ENCODE data around the gene BCL2.

Gene BCL2

DNA sequence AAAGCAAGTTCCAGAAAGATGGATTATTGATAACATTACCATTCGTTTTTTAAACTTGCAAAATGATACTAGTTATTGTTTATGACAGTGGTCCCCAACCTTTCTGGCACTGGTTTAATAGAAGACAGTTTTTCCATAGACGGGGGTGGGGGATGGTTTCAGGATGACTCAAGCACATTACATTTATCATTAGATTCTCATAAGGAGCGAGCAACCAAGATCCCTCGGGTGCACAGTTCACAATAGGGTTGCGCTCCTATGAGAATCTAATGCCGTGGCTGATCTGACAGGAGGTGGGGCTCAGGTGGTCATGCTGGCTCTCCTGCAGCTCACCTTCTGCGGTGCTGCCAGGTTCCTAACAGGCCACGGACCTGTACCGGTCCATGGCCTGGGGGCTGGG, 86.2 kb downstream of the BCL2 start:
- H3K27me3 ChIP-seq (ENCODE audit: control insufficient read depth, insufficient read depth, low read length) = no peaks in the 10 kb centered on the region
- H3K36me3 ChIP-seq (ENCODE audit: control insufficient read depth, insufficient read depth, low read length) = no peaks in the 10 kb centered on the region
- H3K4me1 ChIP-seq (ENCODE audit: control insufficient read depth, insufficient read depth, low read length) = peaks cover 6% of the 10 kb centered on the region
- no peak overlapping the region for H3K9ac ChIP-seq (ENCODE audit: low read depth, low read length)
- H3K9me3 ChIP-seq (ENCODE audit: control insufficient read depth, insufficient read depth, low read length) = no peaks in the 10 kb centered on the region
- H3K4me3 ChIP-seq (ENCODE audit: low read depth, low read length) = no peak overlapping the region

DNA sequence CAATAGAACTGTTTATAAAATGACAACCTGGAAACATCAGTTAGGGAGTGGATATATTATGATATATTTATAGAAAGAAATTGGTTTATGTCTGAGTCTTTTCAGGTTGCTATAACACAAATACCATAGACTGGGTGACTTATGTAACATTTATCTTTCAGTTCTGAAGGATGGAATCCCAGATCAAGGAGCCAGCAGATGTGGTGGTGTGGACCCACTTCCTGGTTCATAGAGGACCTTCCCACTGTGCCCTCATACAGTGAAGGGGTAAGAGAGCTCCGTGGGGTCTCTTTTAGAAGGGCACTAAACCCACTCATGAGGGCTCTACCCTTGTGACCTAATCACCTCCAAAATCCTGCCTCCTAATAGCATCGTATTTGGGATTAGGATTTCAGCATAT, 86.7 kb downstream of the BCL2 start:
- Histone ChIP-seq H3K36me3 (ENCODE audit: control insufficient read depth, insufficient read depth, low read length) (no peaks in the 10 kb centered on the region), H3K9me3 (ENCODE audit: control insufficient read depth, insufficient read depth, low read length) (no peaks in the 10 kb centered on the region), H3K4me1 (ENCODE audit: control insufficient read depth, insufficient read depth, low read length) (peaks cover 2% of the 10 kb centered on the region), H3K27me3 (ENCODE audit: control insufficient read depth, insufficient read depth, low read length) (no peaks in the 10 kb centered on the region), H3K4me3 (ENCODE audit: low read depth, low read length) (no peak overlapping the region), H3K9ac (ENCODE audit: low read depth, low read length) (no peak overlapping the region)

DNA sequence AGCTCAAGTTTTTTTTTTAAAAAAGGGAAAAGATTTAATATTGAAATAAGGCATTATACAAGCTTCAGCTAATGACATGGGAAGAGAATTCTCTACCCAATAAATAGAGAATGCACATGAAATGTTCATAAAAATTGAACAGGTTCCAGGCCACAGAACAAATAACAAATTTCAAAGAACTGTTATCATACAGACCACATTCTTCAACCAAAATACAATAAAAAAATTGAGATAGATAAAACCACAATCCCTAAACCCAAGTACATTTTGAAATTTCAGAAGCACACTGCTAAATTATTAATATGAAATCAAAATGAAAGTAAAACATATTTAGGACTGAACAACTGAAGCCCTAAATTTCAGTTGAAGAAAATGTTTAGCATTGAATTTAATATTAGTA, 89.6 kb downstream of the BCL2 start:
- Histone ChIP-seq H3K4me3 (ENCODE audit: low read depth, low read length) (no peak overlapping the region), H3K36me3 (ENCODE audit: control insufficient read depth, insufficient read depth, low read length) (no peaks in the 10 kb centered on the region), H3K9me3 (ENCODE audit: control insufficient read depth, insufficient read depth, low read length) (no peaks in the 10 kb centered on the region), H3K4me1 (ENCODE audit: control insufficient read depth, insufficient read depth, low read length) (no peaks in the 10 kb centered on the region), H3K9ac (ENCODE audit: low read depth, low read length) (no peak overlapping the region), H3K27me3 (ENCODE audit: control insufficient read depth, insufficient read depth, low read length) (no peaks in the 10 kb centered on the region)

DNA sequence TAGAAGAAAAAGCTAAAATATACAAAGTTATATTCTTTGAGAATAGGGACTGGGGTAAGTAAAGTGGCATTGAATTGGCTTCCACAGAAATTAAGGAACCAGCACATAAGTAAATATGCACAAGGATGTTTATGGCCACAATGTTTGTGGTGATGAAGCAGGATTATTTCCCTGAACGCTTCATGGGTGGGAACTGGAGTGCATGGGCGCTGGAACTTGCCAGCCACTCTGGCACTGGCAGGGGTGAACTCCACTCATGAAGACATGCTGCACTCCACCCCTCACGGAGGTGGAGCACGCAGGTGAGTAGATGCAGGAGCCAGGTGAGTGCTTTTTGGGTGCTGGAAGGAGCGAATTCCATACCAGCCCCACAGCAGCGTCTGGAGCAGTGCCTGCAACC, 94.1 kb downstream of the BCL2 start:
- no peaks in the 10 kb centered on the region for H3K36me3 ChIP-seq (ENCODE audit: control insufficient read depth, insufficient read depth, low read length)
- H3K9me3 ChIP-seq (ENCODE audit: control insufficient read depth, insufficient read depth, low read length) = no peaks in the 10 kb centered on the region
- H3K4me3 ChIP-seq (ENCODE audit: low read depth, low read length) = no peak overlapping the region
- no peak overlapping the region for H3K9ac ChIP-seq (ENCODE audit: low read depth, low read length)
- H3K4me1 ChIP-seq (ENCODE audit: control insufficient read depth, insufficient read depth, low read length) = no peaks in the 10 kb centered on the region
- H3K27me3 ChIP-seq (ENCODE audit: control insufficient read depth, insufficient read depth, low read length) = no peaks in the 10 kb centered on the region

DNA sequence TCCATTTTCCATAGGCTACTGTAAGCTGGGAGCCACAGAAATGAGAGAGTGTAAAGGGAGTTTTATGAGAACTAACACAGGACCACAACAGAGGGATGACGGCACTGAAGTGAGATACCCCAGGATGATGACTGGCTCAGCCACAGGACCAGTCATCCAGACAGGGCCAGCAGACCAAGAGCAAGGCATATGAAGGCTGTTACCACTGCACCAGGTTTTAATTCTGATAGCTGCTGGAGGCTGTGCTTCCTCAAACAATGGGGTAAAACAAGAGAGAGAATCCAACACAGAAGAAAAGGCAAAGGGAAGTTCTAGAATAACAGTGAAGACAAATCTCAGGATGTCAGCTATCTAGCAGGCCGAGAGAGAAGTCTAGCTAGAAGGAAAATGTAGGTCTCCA, 94.9 kb downstream of the BCL2 start:
- no peaks in the 10 kb centered on the region for H3K36me3 ChIP-seq (ENCODE audit: control insufficient read depth, insufficient read depth, low read length)
- no peak overlapping the region for H3K9ac ChIP-seq (ENCODE audit: low read depth, low read length)
- H3K27me3 ChIP-seq (ENCODE audit: control insufficient read depth, insufficient read depth, low read length) = no peaks in the 10 kb centered on the region
- no peaks in the 10 kb centered on the region for H3K4me1 ChIP-seq (ENCODE audit: control insufficient read depth, insufficient read depth, low read length)
- no peak overlapping the region for H3K4me3 ChIP-seq (ENCODE audit: low read depth, low read length)
- H3K9me3 ChIP-seq (ENCODE audit: control insufficient read depth, insufficient read depth, low read length) = no peaks in the 10 kb centered on the region

DNA sequence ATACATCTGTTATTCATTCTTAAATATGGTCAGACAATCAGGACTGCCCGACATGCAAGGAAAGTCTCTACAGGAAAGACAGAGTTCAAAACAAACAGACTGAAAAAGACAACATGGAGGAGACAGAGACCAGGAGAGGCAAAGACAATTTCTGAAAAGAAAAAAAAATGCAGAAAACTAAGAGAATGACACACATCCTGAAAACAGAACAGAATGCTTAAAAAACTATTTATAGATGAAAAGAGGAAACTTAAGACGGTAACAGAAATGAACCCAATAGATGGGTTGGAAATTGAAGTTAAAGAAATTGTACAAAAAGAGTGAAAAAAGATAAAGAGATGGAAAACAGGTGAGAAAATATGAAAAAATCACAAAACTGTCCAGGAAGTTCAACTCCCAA, 95.7 kb downstream of the BCL2 start:
- H3K36me3 ChIP-seq (ENCODE audit: control insufficient read depth, insufficient read depth, low read length) = no peaks in the 10 kb centered on the region
- no peaks in the 10 kb centered on the region for H3K9me3 ChIP-seq (ENCODE audit: control insufficient read depth, insufficient read depth, low read length)
- no peak overlapping the region for H3K4me3 ChIP-seq (ENCODE audit: low read depth, low read length)
- no peaks in the 10 kb centered on the region for H3K4me1 ChIP-seq (ENCODE audit: control insufficient read depth, insufficient read depth, low read length)
- H3K27me3 ChIP-seq (ENCODE audit: control insufficient read depth, insufficient read depth, low read length) = no peaks in the 10 kb centered on the region
- no peak overlapping the region for H3K9ac ChIP-seq (ENCODE audit: low read depth, low read length)

DNA sequence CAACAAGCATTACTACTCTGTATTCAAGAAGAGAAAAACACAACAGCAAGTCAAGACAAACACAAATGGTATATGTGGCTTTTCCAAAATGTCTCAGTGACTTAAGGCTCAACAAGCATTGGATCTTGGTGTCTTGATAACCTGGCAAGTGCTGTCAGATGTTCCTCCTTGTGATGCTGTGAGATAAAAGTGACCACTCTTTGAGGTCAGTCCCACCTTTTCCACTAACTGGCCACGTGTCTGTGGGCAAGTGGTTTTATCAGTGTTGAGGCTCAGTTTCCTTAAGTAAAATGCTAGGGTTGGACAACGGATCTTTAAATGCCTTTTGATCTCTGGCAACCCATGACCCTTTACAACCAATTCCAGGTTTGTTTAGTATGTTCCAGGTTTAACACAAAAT, 98.7 kb downstream of the BCL2 start:
- Histone ChIP-seq H3K9me3 (ENCODE audit: control insufficient read depth, insufficient read depth, low read length) (no peaks in the 10 kb centered on the region), H3K4me1 (ENCODE audit: control insufficient read depth, insufficient read depth, low read length) (no peaks in the 10 kb centered on the region), H3K36me3 (ENCODE audit: control insufficient read depth, insufficient read depth, low read length) (no peaks in the 10 kb centered on the region), H3K27me3 (ENCODE audit: control insufficient read depth, insufficient read depth, low read length) (no peaks in the 10 kb centered on the region), H3K9ac (ENCODE audit: low read depth, low read length) (no peak overlapping the region), H3K4me3 (ENCODE audit: low read depth, low read length) (no peak overlapping the region)

DNA sequence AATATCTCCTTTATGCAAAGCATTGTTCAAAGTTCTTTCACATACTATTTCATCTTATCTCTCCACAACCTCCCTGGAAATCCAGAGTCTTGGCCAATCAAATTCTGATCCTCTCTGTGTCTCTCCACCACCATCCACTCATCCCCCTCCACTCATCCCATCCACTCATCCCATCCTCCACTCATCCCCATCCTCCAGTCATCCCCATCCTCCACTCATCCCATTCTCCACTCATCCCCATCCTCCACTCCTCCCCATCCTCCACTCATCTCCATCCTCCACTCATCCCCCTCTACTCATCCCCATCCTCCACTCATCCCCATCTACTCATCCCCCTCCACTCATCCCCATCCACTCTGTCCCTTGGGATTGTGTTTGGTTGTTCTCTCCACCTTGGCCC, 101.1 kb downstream of the BCL2 start:
- no peak overlapping the region for H3K9ac ChIP-seq (ENCODE audit: low read depth, low read length)
- no peaks in the 10 kb centered on the region for H3K9me3 ChIP-seq (ENCODE audit: control insufficient read depth, insufficient read depth, low read length)
- no peak overlapping the region for H3K4me3 ChIP-seq (ENCODE audit: low read depth, low read length)
- no peaks in the 10 kb centered on the region for H3K4me1 ChIP-seq (ENCODE audit: control insufficient read depth, insufficient read depth, low read length)
- H3K27me3 ChIP-seq (ENCODE audit: control insufficient read depth, insufficient read depth, low read length) = no peaks in the 10 kb centered on the region
- H3K36me3 ChIP-seq (ENCODE audit: control insufficient read depth, insufficient read depth, low read length) = no peaks in the 10 kb centered on the region

DNA sequence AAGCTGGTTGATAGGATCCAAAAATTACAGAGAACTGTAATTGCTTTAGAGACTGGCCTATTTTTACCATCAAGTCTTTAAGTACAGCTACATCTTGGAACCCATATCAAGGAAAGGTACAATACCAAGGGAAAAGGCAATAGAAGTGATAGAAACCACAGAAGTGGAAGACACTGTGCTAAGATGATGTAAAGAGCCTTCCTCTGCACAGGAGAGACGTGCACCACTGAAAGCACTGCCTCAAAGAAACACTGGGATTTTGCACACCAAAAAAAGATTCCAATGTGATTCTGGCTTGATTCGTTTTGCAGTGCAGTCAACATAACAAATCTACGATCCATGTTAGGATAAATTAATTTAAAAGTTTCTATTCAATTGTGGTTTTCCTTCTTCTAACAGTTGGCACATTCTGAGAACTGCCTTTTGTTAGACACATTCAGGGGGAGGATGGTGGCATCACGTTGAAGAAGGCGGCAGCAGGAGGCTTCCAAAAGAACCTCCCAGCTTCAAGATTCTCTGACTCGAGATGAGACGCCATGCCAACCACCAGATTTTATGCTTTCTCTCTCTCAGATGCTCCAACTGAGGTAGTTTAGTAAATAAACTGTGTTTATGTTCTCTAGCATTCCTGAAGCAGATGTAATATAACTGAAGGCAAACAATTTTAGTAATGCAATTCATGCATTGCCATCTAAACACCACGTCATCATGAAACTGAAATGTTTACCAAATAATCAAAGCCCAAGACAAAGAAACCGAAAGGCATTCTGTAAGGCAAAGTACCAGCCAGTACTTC, 102.9 kb downstream of the BCL2 start:
- Histone ChIP-seq H3K4me3 (ENCODE audit: low read depth, low read length) (no peak overlapping the region), H3K9ac (ENCODE audit: low read depth, low read length) (no peak overlapping the region), H3K4me1 (ENCODE audit: control insufficient read depth, insufficient read depth, low read length) (no peaks in the 10 kb centered on the region), H3K27me3 (ENCODE audit: control insufficient read depth, insufficient read depth, low read length) (no peaks in the 10 kb centered on the region), H3K36me3 (ENCODE audit: control insufficient read depth, insufficient read depth, low read length) (no peaks in the 10 kb centered on the region), H3K9me3 (ENCODE audit: control insufficient read depth, insufficient read depth, low read length) (no peaks in the 10 kb centered on the region)

DNA sequence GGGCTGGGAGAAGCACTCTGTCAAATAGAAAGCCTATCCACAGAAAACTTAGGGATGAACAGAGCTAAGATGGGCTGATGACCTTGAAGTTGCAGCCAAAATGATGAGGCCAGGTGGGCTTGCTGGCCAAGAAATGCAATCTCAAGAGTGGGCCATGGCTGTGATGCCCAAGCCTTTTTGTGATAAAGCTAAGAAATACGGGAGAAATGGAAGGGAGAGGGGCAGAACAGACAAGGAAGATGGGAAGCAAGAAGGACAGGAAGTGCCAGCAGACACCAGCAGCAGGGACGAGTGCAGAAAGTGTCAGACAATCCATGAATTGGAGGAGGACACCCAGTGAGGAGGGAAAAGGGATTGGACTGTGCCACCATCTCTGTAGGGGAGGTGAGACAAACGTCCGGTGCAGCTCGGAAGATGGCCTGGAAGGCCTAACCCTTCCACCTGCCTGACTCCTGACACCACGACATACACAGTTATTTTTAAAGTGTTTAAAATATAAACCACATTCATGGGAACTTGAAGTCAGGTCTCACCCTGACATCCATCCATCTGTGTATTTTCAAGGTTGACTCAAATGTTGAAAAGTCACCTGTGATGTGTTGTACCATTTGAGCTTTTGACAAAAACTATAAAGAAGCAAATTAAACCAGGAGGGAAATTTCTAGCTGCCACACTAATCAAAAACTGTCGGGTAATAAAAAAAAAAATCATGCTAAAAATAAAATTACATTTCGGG, 105.5 kb downstream of the BCL2 start:
- Histone ChIP-seq H3K9ac (ENCODE audit: low read depth, low read length) (no peak overlapping the region), H3K4me3 (ENCODE audit: low read depth, low read length) (no peak overlapping the region), H3K4me1 (ENCODE audit: control insufficient read depth, insufficient read depth, low read length) (no peaks in the 10 kb centered on the region), H3K36me3 (ENCODE audit: control insufficient read depth, insufficient read depth, low read length) (no peaks in the 10 kb centered on the region), H3K9me3 (ENCODE audit: control insufficient read depth, insufficient read depth, low read length) (no peaks in the 10 kb centered on the region), H3K27me3 (ENCODE audit: control insufficient read depth, insufficient read depth, low read length) (no peaks in the 10 kb centered on the region)

DNA sequence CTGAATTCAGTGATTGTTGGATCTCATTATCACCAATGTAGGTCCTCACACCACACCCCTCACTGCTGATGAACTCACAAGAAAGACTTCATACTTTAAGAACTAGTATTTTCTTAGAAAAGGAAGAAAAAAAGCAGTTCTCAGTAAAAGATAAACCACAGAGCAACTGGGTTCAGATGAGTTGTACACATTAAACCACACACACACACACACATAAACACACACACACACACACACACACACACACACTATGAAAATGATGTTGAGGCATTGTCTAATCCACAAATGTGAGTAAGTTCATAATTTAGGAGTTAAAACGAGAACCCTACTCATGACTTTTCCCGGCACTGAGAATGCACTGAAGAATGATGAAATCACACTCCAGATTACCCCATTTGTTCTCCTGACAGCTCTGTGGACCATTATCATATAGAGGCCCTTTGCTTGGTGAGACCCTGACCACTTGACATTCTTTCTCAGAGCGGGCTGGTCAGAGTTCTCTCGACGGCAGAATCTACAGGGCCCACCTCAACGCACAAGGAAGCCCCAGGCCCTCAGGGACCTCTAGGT, 106.2 kb downstream of the BCL2 start:
- no peaks in the 10 kb centered on the region for H3K36me3 ChIP-seq (ENCODE audit: control insufficient read depth, insufficient read depth, low read length)
- no peaks in the 10 kb centered on the region for H3K27me3 ChIP-seq (ENCODE audit: control insufficient read depth, insufficient read depth, low read length)
- H3K9ac ChIP-seq (ENCODE audit: low read depth, low read length) = no peak overlapping the region
- no peaks in the 10 kb centered on the region for H3K9me3 ChIP-seq (ENCODE audit: control insufficient read depth, insufficient read depth, low read length)
- no peak overlapping the region for H3K4me3 ChIP-seq (ENCODE audit: low read depth, low read length)
- H3K4me1 ChIP-seq (ENCODE audit: control insufficient read depth, insufficient read depth, low read length) = no peaks in the 10 kb centered on the region

DNA sequence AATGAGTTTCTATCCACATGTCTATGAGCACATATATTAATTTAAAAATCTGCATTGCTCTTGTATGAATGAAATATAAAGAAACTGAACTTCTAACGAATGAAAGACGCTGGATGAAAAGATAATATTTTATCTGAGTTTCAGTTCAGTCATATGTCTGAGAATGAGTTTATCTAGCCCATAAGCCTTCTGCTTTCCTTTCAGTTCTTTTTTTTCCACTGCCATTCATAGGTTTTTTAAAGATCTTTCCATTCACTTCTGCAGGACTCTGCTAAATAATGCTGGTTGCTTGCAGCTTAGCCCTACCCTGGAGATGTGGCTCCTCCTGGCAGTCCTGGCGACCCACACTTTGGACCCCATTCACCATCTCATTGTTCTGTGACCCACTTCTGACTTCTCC, 109.0 kb downstream of the BCL2 start:
- Histone ChIP-seq H3K9me3 (ENCODE audit: control insufficient read depth, insufficient read depth, low read length) (no peaks in the 10 kb centered on the region), H3K9ac (ENCODE audit: low read depth, low read length) (no peak overlapping the region), H3K27me3 (ENCODE audit: control insufficient read depth, insufficient read depth, low read length) (no peaks in the 10 kb centered on the region), H3K36me3 (ENCODE audit: control insufficient read depth, insufficient read depth, low read length) (no peaks in the 10 kb centered on the region), H3K4me1 (ENCODE audit: control insufficient read depth, insufficient read depth, low read length) (no peaks in the 10 kb centered on the region), H3K4me3 (ENCODE audit: low read depth, low read length) (no peak overlapping the region)
